Fibroblast of skin of left biceps (primary cell): ENCODE results near the gene ST6GALNAC3.

Experiments used
- DNase-seq, 2 experiments: peaks; one replicate each; pipeline ENCODE4 v3.0.0-alpha.2; 2013; ENCODE audit warnings: low read depth in 2 of 2

Gene ST6GALNAC3

DNA sequence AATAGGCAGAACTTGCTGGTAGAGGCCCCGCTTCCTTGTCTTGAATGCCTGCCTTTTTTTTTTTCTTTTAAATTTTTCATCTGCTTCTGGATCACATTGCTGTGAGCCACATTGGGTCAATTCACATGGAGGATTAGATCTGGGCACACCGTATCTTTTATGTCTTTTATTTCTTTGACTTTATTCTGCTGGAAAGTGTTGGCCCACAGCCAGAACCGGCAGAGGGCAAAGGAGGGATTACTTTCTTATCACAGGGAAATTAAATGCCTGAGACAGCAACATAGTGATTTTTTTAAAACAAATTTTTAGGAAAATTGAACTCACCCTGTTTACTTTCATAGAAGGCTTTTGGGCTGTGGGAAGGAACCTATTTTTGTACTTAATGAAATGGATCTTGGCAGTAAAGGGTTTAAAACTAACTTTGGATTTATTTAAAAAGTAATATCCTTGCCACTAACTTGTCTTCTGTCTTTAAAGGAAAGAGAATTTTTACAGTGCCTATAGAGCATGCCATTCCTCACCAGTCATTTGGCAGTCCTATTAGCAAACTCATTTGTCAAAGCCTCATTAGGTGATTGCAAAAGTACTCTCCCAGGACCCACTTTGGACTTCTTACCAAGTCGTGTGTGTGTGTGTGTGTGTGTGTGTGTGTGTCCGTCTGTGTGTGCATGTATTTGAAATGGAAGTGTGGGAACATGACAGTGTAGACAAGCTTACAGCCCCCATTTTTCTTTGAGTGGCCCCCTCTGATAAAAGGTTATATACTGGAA lies 68.4 kb downstream of the ST6GALNAC3 start:
- DNase-seq, result peak in 1 of 2 experiments; percentile 2

DNA sequence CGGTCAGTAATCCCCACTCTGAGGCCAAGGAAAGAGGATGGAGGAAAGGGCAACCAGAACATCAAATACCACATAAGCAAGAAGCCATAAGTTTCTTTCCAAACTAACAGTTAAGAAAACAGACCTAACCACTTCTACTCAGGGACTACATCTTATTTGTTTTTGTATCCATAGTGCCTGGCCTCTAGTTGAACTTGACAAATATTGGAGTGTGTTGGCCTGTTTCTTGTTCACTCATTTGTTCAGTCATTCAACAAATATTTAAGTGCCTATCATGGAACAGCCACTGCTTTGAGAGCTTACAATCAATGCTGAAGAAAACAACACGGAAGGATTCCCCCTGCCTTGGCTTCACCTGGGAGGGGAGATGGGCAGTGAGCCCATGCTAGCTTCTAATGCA lies 69.7 kb downstream of the ST6GALNAC3 start:
- no peak for DNase-seq

DNA sequence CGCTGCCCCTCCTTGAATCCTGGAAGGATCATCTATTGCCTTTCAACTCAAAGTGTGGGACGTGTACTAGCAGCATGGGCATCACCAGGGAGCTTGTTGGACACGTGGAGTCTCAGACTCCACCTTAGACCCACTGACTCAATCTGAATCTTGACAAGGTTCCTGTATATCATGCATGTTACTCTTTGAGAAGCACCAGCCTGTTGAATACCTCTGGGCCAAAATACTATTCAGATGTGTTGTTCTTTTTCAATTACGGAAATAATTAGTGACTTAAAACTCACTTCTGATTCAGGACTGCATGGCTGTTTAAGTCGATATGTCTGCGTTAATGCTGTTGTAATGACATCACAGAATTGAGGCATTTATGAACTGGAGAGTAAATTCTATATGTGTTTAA lies 70.8 kb downstream of the ST6GALNAC3 start:
- DNase-seq, result no peak

DNA sequence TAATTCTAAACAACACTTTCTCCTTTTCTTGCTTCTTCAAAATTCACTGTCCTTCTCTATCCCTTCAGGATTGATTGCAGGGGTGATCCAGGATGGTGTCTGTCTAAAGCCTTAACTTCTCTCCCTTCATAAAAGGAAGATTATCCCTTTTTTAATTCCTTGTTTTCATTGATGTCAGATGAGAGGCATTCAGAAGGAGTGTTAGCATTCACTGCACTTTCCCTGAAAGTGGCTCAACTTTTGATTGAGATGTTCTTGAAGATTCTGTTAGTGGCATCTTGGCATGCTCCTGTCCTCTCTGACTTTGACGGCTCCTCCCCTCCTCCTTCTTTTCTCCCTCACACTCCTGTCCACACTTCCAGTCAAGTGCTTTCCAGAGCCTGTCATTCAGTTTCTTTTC lies 71.6 kb downstream of the ST6GALNAC3 start:
- no peak for DNase-seq

DNA sequence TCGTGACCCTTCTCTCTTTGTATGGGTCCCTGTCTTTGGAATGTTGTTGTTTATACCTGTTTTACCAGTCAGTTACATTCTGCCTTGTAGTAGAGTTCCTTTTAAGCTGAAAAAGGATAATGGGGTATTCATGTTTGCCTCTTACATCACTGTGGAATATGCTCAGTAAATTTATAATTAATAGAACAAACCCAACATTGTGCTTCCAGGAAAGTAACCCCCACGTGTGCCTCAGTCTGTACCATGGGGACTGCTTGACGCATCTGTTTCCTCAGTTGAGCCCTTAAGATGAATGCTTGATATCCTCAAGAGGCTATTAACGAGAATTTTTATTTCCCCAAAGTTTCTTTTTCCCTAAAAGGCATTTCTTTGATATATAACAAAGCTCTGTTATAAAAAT lies 73.4 kb downstream of the ST6GALNAC3 start:
- no peak for DNase-seq

DNA sequence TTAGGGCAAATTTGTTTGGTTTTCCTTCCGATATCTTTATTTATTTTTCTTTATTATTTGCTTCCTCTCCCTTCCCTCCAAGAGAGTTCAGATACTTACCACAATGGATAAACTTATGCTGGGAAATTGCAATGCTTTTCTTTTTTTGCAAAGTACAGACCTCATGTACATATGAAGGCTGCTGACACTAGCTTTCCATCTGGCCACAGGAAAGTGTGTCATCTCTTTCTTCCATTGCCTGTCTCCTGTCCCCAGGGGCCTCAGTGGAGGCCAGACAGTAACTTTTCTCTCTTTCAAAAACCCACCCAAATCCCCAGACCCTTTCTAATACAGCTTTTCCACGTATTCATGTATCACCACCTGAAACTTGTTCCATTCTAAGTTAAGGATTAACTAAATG lies 73.9 kb downstream of the ST6GALNAC3 start:
- no peak for DNase-seq

DNA sequence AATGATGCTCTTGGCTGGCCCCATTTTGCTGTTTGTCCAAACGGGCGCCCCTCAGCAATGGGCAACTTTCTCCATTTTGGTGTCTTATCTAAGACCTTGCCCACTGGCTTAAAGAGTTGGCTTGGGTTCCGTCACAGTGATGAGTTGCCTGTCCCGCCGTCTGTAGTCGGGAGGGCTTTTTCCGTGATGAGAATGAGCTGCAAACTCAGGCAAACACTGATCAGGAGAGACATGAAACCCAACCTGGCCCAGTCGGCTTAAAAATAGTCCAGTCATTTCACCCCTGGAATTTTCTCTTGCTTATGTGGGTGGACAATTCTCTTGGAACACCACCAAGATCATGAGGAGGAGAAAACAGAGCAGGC lies 79.3 kb downstream of the ST6GALNAC3 start:
- DNase-seq, result no peak

DNA sequence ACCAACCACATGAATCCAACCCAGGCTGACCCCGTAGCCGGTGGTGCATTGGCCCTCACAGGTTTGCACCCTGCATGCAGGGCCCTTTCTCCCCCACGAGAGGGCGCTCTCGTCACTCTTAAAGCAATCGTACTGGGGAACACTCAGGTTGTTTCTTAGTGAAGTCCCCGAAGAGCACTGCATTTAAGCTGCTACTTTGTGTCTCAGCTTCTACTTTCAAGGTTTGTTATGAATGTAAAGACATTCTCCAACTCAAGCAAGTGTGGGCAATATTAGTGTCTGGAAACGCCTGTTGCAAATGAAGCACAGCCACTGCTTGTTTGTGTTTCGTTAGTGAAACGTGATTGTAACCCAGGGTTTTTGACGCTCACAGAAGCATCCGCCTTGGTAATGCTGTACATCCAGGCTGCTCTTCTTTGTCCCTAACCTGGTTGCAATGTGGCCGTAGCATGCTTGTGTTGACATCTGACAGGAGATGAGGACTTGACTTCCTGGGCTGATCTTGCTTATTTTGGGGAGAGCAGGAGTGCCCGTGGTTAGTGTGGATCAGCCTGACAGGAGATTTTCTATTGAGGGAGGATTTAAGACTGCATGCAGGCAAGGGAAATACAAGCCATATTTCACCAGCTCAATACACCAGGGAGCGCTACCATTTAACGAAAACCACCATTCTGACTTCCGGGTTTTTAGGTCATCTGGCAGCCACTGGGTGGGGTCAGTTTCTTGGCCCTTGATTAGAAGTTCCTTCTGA lies 79.8 kb downstream of the ST6GALNAC3 start:
- peak; percentile 33 to 40 for DNase-seq

DNA sequence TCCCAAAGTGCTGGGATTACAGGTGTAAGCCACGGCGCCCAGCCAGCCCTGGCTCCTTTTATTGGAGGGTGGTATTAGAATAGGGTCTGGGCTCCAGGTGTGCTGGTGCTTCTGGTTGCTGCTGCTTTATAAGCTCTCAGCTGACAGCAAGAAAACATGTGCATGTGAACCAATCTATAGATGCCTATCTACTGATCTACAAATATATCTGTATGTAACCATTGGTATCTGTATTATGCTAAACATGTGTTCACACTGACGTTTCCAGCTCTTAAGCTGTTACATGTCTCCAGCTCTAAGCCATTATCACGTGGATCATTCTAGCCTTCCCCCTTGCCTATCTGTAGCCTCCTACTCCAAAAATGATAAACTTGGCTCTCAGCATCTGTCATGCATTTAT lies 82.4 kb downstream of the ST6GALNAC3 start:
- no peak for DNase-seq

DNA sequence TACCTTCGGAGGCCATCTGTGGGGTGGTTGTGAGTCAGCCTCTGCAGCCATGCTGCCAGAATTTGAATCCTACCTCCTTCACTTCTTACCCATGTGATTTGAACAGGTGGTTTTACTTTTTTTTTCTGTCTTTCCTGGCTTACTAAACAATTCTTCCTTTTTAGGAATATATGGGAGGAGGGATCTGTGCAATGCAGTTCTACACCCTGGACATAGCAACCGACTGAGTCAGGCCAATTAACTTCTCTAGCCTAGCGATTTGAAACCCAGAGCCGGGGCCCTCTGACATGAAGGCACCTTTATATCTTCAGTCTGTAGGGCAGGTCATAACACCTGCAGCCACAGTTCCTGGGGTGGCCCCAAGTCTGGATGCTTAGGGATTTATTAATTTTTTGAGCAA lies 83.6 kb downstream of the ST6GALNAC3 start:
- no peak for DNase-seq

DNA sequence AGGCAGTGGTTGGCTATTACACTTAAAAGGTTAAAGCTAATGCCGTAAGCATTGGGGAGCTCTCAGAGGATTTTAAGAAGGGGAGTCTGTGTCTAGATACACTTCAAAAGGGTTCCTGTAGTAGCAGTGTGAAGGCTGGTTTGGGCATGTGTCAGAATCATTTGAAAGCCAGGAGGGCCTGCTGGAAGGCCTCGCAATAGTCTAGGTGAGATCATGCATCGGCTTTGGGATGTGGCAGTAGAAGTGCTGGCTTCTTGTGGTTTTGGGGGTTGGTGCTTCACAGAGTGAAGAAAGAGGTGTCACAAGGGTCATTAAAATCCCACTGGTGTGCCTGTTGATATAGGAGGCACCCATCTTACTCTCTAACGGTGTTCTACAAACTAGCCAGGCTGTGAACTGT lies 85.7 kb downstream of the ST6GALNAC3 start:
- no peak for DNase-seq

DNA sequence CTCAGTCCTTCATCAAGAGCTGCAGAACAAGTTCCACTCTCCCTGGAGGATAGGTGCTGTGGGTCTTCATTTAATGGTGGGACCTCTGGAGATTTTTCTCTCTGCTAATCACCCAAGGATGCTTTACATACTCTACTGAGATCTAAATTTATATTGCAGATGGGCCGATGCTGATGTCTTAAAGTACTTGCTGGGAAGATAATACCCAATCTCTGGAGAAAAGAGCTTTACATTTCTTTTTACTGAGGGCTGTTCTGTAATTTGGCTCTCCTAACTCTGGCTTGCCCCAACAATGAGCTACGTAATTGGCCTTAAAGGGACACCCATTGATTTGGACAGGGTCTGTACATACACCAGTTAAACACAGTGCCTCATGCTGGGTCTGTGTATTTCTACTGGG lies 86.9 kb downstream of the ST6GALNAC3 start:
- DNase-seq, result no peak

DNA sequence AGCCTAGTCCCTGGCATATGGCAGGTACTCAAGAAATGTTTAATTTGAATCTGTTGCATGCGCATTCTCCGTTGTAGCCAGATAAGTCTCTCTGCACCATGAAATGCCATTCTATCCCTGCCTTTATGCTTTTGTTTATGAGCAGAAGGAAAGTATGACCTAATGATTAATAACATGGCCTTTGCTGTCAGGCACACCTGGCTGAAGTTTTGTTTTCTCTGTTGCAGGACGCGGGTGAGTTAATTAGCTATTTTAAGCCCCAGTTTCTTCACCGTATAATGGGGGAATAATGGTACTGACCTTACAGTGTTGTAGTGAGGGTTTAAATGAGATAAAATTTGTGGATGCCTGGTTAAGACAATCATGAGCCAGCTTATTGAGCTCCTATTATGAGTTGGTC lies 87.7 kb downstream of the ST6GALNAC3 start:
- DNase-seq, result no peak

DNA sequence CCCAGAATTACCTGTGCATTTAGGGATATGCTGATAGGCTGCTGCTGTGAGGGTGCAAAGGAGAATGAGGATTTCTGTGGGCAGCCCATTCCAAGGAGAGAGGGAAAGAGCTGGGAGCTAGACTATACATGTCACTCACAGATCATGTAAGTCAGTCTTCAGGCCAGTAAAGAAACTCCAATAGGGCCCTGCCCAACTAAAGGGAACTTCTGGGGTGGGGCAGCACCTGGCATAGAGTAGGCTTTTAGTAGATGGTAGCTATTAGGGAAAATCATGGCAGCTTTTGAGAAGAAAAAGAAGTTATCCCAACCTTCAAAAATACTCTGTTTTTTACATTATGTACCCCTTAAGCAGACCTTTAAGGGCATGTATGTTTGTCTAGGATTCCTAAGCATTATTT lies 89.6 kb downstream of the ST6GALNAC3 start:
- no peak for DNase-seq

DNA sequence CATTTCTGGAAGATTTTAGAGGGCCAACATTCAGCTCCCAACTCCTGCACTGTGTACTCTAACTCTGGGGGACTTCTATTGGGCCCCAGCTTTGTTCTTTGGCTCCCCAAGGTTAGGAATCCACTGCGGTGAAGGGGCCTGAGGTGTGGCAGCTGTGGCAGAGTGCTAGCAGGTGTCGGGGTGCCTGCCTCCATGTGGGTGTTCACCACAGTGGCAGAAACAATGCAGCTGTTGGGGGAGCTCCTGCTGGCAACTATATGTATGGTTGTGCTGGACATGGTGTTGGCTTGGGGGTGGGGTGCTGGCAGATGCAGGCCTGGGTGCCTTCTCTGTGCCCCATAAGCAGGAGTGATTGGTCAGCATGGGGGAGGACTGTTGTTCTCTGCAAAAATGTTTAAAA lies 95.5 kb downstream of the ST6GALNAC3 start:
- DNase-seq, result no peak

DNA sequence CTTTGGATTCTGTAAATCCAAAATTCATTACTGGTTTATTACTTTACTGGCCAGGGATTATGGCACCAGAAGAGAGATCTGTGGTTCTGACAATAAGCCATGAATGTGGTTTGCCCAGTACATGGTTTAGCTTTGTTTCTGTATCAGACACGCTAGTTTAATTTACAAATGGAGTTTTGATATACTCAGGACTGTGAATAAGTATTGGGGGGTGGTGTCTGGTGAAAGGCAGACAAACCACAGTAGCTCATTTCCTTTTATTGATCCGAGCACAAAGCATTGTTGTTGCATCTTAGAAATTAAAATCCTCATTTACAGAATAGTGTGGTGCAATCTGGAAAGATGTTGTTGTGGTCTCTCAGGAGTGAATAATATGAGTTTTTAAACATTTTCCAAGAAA lies 96.0 kb downstream of the ST6GALNAC3 start:
- no peak for DNase-seq

DNA sequence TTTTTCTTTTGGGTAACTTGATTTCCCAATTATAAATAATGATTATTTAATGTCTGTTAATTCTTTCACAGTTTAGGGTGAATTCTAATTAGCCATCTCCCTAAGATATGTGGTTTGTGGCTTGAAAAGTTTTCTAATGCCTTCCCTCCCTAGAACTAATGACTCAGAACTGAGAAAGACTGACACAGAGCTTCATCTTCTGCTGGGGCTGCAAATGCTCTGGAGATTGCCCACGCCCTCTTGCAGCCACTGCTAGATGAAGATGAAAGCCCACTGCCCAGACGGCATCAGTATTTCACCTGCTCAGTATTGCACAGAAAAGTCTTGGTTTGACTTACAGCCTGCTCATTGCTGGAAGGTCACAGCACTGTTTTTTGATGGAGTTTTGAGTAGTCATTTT lies 101.5 kb downstream of the ST6GALNAC3 start:
- DNase-seq, result no peak

DNA sequence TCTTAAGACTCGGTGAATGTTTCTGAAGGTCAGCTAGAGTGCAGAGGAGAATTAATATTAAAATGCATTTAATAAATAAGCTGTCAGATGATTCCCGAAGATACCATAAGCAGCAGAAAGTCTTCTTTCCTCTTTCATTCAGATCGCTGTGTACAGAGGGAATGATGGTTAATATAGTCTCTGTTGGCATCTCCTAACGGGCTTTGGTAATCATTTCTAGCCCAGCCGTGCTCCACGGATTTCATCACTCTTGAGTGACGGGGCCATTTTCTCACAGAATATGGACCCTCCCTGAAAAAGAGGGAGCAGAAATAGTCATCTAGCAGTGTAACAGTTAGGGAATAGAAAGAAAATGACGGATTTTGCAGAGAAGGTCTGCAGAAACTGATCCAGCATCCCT lies 103.1 kb downstream of the ST6GALNAC3 start:
- DNase-seq, result no peak

DNA sequence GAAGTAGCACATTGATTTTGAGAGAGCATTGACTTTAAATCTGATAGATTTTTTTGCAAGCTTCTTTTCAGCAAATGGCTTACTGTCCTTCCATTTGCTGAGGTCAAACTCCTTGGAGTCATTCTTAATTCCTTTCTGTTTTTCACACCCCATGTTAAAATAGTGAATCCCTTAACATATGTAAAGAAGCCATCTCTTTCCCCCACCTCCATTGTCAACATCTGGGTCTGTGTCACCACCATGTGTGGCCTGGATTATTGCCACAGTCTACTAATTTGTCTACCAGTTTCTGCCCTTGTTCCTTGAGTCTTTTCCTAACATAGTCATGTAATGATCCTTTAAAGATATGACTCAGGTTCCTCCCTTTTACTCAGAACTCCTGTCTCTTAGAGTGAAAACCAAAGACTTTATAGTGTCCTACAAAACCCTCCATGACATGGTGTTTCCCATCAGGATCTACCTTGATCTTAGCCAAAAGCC lies 104.7 kb downstream of the ST6GALNAC3 start:
- no peak for DNase-seq

DNA sequence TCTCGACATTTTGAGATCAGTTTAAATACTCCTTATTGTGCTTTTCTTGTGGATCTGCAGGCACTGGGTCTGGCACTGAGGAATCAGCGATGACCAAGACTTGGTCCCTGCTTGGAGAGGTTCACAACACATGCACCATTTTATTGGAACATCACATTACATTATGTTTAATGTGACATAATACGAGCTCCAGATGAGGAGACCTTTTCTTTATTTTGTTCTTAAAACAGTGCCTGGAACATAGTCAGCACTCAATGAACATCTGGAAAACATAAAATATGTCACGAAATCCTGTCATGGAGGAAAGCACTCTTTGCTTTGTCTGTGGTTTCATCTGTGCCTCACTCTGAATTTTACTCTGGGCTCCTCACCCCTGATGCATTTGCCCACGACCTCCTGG lies 110.7 kb downstream of the ST6GALNAC3 start:
- no peak for DNase-seq

DNA sequence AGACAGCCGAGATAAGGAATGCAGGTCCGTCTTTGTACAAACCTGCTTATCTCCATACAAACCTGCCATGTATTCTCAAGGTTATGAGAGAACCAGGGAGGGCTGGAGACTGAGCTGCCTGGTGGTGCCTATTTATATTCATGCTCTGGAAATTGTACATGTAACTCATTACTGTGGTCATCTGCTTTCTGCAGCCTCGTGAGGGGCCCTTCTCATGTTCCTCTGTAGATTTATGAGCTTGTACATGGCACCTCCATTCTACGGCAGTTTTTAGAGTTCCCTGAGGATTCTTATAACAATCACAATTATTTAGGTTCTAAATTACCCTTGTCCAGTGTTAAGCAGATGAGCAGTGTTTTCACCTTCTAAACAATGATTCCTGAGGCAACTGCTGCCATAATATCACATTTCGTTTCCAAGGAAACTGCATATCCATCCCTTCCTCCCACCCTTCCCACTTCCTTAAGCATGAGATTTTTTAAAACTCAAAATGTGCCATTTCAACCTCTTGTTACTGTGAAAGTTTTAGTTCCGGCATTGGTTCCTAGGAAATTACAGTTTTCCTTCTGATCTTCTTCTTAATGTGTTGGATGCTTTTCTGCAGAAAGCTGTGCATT lies 112.1 kb downstream of the ST6GALNAC3 start:
- no peak for DNase-seq

DNA sequence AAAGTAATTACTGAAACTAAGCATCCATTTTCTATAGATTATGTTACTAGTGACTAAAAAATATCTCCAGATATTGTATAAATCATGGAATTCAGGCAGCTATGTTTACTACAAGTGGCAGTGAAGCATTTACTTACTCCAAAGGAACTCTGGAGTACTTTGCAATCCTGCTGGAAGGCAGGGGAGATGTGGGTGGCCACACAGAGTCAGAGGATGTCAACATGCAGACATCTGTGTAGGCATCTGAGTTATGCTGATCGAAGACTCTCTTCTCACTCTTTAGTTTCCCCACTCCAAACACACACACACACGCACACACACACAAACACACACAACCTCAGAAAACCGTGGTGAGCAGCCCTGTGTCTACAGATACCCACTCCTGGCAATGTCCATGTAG lies 112.9 kb downstream of the ST6GALNAC3 start:
- no peak for DNase-seq

DNA sequence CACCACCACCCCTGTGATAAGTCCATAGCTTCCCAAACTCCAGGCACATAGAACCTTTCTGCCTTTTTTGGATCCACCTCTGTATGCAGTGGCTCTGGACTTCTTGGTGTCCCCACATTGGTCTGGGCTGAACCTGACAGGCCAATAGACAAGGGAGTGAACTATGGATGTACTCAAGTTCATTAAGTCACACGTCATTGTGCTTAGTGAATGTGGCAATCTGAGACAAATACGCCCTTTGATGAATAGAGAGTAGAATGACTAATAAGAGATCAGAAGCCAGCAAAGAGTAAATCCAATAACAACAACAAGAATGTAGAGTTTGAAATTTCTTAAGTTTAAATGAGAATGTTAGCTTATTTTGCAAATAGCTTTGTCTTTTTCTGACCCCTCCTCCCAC lies 114.8 kb downstream of the ST6GALNAC3 start:
- DNase-seq, result no peak
